Endodermal cell (in vitro differentiated cells): ENCODE measurements around the gene CFAP251. TPM values are rescaled to one million over a fixed set of nuclear protein-coding genes. Genes with fewer than 3 reads are reported as not detected.

Source experiments
- DNase-seq: peaks from one replicate; pipeline ENCODE4 v3.0.0-alpha.2; 2017
- H3K27ac ChIP-seq: 2 replicates; pipeline ENCODE4 v1.5.1; 2013; ENCODE audit warnings: mild to moderate bottlenecking, low read depth, low read length, moderate library complexity
- H3K27me3 ChIP-seq: 2 replicates; pipeline ENCODE4 v1.6.1; 2013; ENCODE audit warnings: mild to moderate bottlenecking, low read length, moderate library complexity; ENCODE audit not compliant: insufficient read depth, control insufficient read depth, poor library complexity, severe bottlenecking
- H3K36me3 ChIP-seq: 2 replicates; pipeline ENCODE4 v1.7.0; 2013; ENCODE audit warnings: mild to moderate bottlenecking, low read length, moderate library complexity; ENCODE audit not compliant: control insufficient read depth, insufficient read depth
- H3K4me1 ChIP-seq: one replicate; pipeline ENCODE4 v1.7.0; 2013; ENCODE audit warnings: low read length; ENCODE audit not compliant: control insufficient read depth, insufficient read depth
- H3K4me3 ChIP-seq: 2 replicates; pipeline ENCODE4 v1.5.1; 2013; ENCODE audit warnings: mild to moderate bottlenecking, low read length, moderate library complexity
- H3K9ac ChIP-seq: 2 replicates; pipeline ENCODE4 v1.6.1; 2013; ENCODE audit warnings: mild to moderate bottlenecking, low read length, moderate library complexity; ENCODE audit not compliant: poor library complexity, severe bottlenecking; ENCODE audit errors: extremely low read depth
- H3K9me3 ChIP-seq: 2 replicates; pipeline ENCODE4 v1.6.1; 2013; ENCODE audit warnings: mild to moderate bottlenecking, low read length, moderate library complexity; ENCODE audit not compliant: control insufficient read depth
- H3K27ac Mint-ChIP-seq: 2 replicates; pipeline ENCODE4 v1.8.0; 2020; ENCODE audit warnings: mixed read lengths
- H3K27me3 Mint-ChIP-seq: 2 replicates; pipeline ENCODE4 v1.8.0; 2021; ENCODE audit warnings: mild to moderate bottlenecking, mixed read lengths; ENCODE audit not compliant: insufficient read depth
- H3K36me3 Mint-ChIP-seq: 2 replicates; pipeline ENCODE4 v1.8.0; 2020; ENCODE audit warnings: low read depth, mixed read lengths
- H3K4me1 Mint-ChIP-seq: 2 replicates; pipeline ENCODE4 v1.8.0; 2020; ENCODE audit warnings: mixed read lengths
- H3K4me3 Mint-ChIP-seq: 2 replicates; pipeline ENCODE4 v1.8.0; 2020; ENCODE audit warnings: mild to moderate bottlenecking, moderate library complexity, mixed read lengths
- H3K9me3 Mint-ChIP-seq: 2 replicates; pipeline ENCODE4 v1.8.0; 2020; ENCODE audit warnings: mild to moderate bottlenecking, mixed read lengths
- WGBS, 2 experiments: methylation state at CpG; one replicate each; pipeline versions ENCODE4 v1.1.5 to v1.1.7; 2013; ENCODE audit warnings: missing lambda C conversion rate in 2 of 2, mixed read lengths in 1 of 2; ENCODE audit not compliant: insufficient coverage in 1 of 2, insufficient read length in 1 of 2; 5-methylcytosine and 5-hydroxymethylcytosine counted together
- total RNA-seq, 2 donors: library from RNA; stranded (reverse); fragmentation: NEBNext Ultra II Directional in 1 of 2; extraction: Animal tissue kit (Norgen Biotek cat#: 25700) in 1 of 2; gene quantifications; 2 replicates in 1 of 2; 3 replicates in 1 of 2; pipeline ENCODE4 v1.2.1, GENCODE V29; 2021
- TF ChIP-seq, protein P1 (sequence below): fragments of 200-600 bp; sonication (generic); conservative IDR thresholded peaks from 2 replicates; pipeline ENCODE4 v1.5.0; 2021; ENCODE audit warnings: antibody characterized with exemption, mild to moderate bottlenecking

Gene CFAP251
- total RNA-seq, 2 donors from 2014 or later: 3.4 to 11.2 TPM

DNA sequence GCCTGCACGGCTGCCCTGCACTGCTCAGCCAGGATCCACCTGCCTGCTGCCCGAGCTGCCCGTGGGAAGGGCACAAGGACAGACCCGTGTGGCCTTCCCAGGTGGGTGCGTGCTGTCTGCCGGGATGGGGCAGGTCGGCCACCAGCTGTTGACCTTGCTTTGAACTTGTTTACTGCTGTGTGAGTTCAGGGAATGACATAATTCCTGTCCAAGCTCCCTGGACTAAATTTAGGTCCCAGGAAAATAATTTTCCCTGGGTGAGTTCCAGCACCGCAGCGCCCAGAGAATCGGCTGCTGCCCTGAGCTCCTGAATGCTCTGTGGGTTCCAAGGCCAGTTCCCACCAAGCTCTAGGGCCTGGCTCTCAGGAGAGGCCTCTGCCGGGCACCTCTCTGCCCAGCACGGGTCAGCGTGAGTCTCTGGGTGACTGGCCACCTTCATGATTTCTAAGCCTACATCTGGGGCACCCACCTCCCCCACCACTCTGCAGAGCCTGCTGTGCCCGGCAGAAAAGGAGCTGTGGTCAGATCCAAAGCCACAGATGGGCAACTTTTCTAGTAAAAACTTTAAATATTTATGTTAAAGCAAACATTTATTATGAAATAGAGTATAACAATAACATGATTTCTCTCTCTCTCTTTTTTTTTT is 133.0 kb downstream of the CFAP251 start:
- no peaks in the 10 kb centered on the region for H3K4me1 ChIP-seq
- 94 to 95% methylated on average over 8 to 13 of the region's 14 CpGs for WGBS, 2 experiments
- no peaks in the 10 kb centered on the region for H3K4me1 Mint-ChIP-seq
- no peaks in the 10 kb centered on the region for H3K9me3 Mint-ChIP-seq
- peaks cover 32% of the 10 kb centered on the region for H3K36me3 Mint-ChIP-seq
- no peak overlapping the region for H3K4me3 Mint-ChIP-seq
- no peak overlapping the region for H3K9ac ChIP-seq
- DNase-seq: peak; percentile 41
- no peak overlapping the region for H3K27ac Mint-ChIP-seq
- H3K27ac ChIP-seq: no peak overlapping the region
- no peak overlapping the region for H3K4me3 ChIP-seq
- H3K9me3 ChIP-seq: no peaks in the 10 kb centered on the region
- no peaks in the 10 kb centered on the region for H3K27me3 Mint-ChIP-seq
- H3K27me3 ChIP-seq: no peaks in the 10 kb centered on the region
- peaks cover 32% of the 10 kb centered on the region for H3K36me3 ChIP-seq
- TF ChIP-seq, protein P1, sequence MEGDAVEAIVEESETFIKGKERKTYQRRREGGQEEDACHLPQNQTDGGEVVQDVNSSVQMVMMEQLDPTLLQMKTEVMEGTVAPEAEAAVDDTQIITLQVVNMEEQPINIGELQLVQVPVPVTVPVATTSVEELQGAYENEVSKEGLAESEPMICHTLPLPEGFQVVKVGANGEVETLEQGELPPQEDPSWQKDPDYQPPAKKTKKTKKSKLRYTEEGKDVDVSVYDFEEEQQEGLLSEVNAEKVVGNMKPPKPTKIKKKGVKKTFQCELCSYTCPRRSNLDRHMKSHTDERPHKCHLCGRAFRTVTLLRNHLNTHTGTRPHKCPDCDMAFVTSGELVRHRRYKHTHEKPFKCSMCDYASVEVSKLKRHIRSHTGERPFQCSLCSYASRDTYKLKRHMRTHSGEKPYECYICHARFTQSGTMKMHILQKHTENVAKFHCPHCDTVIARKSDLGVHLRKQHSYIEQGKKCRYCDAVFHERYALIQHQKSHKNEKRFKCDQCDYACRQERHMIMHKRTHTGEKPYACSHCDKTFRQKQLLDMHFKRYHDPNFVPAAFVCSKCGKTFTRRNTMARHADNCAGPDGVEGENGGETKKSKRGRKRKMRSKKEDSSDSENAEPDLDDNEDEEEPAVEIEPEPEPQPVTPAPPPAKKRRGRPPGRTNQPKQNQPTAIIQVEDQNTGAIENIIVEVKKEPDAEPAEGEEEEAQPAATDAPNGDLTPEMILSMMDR: no peak

DNA sequence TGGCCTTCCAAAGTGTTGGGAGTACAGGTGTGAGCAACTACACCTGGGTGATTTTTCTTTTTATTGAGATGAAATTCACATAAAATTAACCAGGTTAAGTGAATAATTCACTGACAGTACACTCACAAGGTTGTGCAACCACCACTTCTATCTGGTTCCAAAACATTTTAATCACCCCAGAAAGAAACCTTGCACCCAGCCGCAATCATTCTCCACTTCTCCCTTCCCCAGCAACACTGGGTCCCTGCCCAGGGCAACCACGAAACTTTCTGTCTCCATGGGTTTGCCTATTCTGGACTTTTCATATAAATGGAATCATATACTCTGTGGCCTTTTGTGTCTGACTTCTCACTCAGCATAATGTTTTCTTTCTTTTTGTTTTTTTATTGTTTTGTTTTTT is 133.9 kb downstream of the CFAP251 start:
- 84 to 86% methylated on average over 2 of the region's 2 CpGs for WGBS, 2 experiments
- peaks cover 38% of the 10 kb centered on the region for H3K36me3 Mint-ChIP-seq
- H3K4me3 ChIP-seq: no peak overlapping the region
- H3K9me3 Mint-ChIP-seq: no peaks in the 10 kb centered on the region
- no peaks in the 10 kb centered on the region for H3K27me3 Mint-ChIP-seq
- H3K9me3 ChIP-seq: no peaks in the 10 kb centered on the region
- TF ChIP-seq, protein P1: no peak
- H3K27ac Mint-ChIP-seq: peak overlapping the region; percentile 49
- no peak overlapping the region for H3K9ac ChIP-seq
- no peaks in the 10 kb centered on the region for H3K4me1 Mint-ChIP-seq
- DNase-seq: no peak
- H3K4me3 Mint-ChIP-seq: no peak overlapping the region
- H3K27ac ChIP-seq: no peak overlapping the region
- H3K27me3 ChIP-seq: no peaks in the 10 kb centered on the region
- peaks cover 35% of the 10 kb centered on the region for H3K36me3 ChIP-seq
- H3K4me1 ChIP-seq: no peaks in the 10 kb centered on the region

Other genes starting within 250 kb of the CFAP251 start
- gene MORN3, start 248.9 kb upstream of the CFAP251 start, total RNA-seq: 1 to 10 TPM; 1.4 to 1.6 TPM
- 10 to 100 TPM; 21.8 to 25.3 TPM for gene TMEM120B, start 205.8 kb upstream of the CFAP251 start, total RNA-seq
- 10 to 100 TPM; 31.0 to 35.6 TPM for gene RHOF, start 124.9 kb upstream of the CFAP251 start, total RNA-seq
- gene SETD1B, start 114.6 kb upstream of the CFAP251 start, total RNA-seq: 10 to 100 TPM; 30.7 to 32.6 TPM
- gene HPD, start 59.7 kb upstream of the CFAP251 start, total RNA-seq: under 1 TPM; 0.55 to 0.71 TPM
- gene PSMD9, start 29.8 kb upstream of the CFAP251 start, total RNA-seq: 10 to 100 TPM; 41.4 to 50.9 TPM
- gene BCL7A, start 103.3 kb downstream of the CFAP251 start, total RNA-seq: 10 to 100 TPM; 22.3 to 28.9 TPM
- gene MLXIP, start 160.2 kb downstream of the CFAP251 start, total RNA-seq: 10 to 100 TPM; 27.4 to 32.2 TPM